ENCODE data around the gene CHP1. TPM values are rescaled to one million over a fixed set of nuclear protein-coding genes. Genes with fewer than 3 reads are reported as not detected.

The CHP1 gene
- total RNA-seq, 2 donors from 2014 or later, result 61.0 to 87.9 TPM

DNA sequence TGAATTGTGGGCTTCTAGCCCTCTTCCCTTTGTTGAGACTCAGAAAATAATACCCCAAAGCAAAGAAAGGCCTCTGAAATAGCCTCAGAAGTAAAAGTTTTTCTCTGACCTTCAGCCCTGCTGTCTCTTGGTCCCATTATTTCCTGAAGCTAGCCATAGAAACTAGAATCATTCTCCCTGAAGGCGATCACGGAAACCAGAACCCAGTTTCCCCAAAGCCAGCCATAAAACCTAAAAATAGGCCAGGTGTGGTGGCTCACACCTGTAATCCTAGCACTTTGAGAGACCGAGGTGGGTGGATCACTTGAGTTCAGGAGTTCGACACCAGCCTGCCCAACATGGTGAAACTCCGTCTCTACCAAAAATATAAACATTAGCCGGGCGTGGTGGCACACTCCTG lies 27.7 kb upstream of the CHP1 start:
- 92 to 93% methylated on average over 7 of the region's 7 CpGs for WGBS, 2 donors
- no peaks in the 10 kb centered on the region for H3K4me1 ChIP-seq
- H3K4me3 ChIP-seq, result no peak overlapping the region
- TF ChIP-seq, protein P1, sequence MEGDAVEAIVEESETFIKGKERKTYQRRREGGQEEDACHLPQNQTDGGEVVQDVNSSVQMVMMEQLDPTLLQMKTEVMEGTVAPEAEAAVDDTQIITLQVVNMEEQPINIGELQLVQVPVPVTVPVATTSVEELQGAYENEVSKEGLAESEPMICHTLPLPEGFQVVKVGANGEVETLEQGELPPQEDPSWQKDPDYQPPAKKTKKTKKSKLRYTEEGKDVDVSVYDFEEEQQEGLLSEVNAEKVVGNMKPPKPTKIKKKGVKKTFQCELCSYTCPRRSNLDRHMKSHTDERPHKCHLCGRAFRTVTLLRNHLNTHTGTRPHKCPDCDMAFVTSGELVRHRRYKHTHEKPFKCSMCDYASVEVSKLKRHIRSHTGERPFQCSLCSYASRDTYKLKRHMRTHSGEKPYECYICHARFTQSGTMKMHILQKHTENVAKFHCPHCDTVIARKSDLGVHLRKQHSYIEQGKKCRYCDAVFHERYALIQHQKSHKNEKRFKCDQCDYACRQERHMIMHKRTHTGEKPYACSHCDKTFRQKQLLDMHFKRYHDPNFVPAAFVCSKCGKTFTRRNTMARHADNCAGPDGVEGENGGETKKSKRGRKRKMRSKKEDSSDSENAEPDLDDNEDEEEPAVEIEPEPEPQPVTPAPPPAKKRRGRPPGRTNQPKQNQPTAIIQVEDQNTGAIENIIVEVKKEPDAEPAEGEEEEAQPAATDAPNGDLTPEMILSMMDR (IDR thresholded peaks at IDR 0.05), result no peak
- H3K27me3 ChIP-seq, result no peaks in the 10 kb centered on the region
- ATAC-seq, result no peak
- no peak overlapping the region for H3K27ac ChIP-seq
- intact Hi-C loops (cut with DNase I), result no loop called here
- DNase-seq, result no peak
- no peaks in the 10 kb centered on the region for H3K9me3 ChIP-seq
- no peaks in the 10 kb centered on the region for H3K36me3 ChIP-seq (replicated peaks in 1 of 2; ENCODE audit: insufficient read depth in 1 of 2, low read depth in 2 of 2)

DNA sequence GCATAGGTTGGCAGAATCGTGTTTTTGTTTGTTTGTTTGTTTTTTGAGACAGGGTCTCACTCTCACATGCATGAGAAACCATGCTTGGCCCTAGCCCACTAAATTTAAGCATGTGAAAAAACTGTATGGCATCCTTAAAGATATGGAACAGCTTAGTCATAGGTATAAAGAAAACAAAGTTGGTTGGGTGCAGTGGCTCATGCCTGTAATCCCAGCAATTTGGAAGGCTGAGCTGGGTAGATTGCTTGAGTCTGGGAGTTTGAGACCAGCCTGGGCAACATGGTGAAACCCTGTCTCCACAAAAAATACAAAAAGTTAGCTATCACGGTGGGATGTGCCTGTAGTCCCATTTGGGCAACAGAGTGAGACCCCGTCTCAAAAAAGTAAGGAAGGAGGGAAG lies 25.8 kb upstream of the CHP1 start:
- intact Hi-C loops (cut with DNase I), result no loop called here
- H3K36me3 ChIP-seq (replicated peaks in 1 of 2; ENCODE audit: insufficient read depth in 1 of 2, low read depth in 2 of 2), result no peaks in the 10 kb centered on the region
- 66 to 79% methylated on average over 3 of the region's 3 CpGs for WGBS, 2 donors
- TF ChIP-seq POLR2A (IDR thresholded peaks at IDR 0.05), result no peak
- TF ChIP-seq, protein P1 (IDR thresholded peaks at IDR 0.05), result no peak
- ATAC-seq (no peak), DNase-seq (no peak)
- H3K27ac ChIP-seq, result no peak overlapping the region
- H3K4me1 ChIP-seq, result no peaks in the 10 kb centered on the region
- H3K9me3 ChIP-seq, result no peaks in the 10 kb centered on the region
- no peaks in the 10 kb centered on the region for H3K27me3 ChIP-seq
- no peak overlapping the region for H3K4me3 ChIP-seq

DNA sequence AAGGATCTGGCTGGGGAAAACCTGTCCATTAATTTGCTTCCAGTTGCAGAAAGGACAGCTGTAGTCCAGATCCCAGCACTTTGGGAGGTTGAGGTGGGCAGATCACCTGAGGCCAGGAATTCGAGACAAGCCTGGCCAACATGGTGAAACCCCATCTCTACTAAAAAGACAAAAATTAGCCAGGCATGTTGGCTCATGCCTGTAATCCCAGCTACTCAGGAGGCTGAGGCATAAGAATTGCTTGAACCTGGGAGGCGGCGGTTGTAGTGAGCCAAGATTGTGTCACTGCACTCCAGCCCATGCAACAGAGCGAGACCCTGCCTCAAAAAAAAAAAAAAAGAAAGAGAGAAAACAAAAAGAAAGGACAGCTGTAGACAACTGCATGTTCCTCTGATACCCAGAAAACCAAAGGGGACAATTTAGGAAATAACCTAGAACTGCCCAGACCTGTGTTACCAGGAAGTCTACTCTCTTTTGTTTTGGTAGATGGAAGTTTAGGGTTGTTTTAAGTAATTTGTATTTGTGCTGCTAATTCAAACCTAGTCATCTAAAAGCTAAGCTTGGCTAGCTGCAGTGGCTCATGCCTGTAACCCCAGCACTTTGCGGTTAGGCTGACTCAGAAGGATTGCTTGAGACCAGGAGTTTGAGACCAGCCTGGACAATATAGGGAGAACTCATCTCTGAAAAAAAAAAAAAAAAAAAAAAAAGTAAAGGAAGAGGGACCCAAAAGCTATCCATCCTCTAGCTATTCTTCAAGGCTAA lies 23.2 kb upstream of the CHP1 start:
- TF ChIP-seq, protein P1 (IDR thresholded peaks at IDR 0.05), result no peak
- TF ChIP-seq POLR2A (IDR thresholded peaks at IDR 0.05), result no peak
- 90 to 92% methylated on average over 5 of the region's 5 CpGs for WGBS, 2 donors
- DNase-seq, result no peak

DNA sequence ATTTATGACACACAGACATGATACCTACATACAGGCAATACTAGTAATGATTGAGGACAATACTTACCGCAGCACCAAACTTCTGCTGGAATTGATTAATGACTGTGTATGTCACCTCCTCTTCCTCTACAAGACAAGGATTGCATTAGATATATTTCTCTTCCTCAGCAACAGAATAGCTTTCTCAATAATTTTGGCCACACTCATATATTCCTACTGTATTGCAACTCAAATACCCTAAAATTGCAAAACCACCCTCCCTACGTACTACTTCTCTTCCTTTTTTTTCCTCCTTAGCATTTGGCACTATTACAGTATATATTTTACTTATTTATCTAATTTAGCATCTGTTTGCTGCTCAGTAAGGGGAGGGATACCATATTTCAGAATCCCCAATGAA lies 15.4 kb upstream of the CHP1 start:
- no peaks in the 10 kb centered on the region for H3K9me3 ChIP-seq
- 62 to 75% methylated on average over 2 of the region's 2 CpGs for WGBS, 2 donors
- no peak for TF ChIP-seq POLR2A (IDR thresholded peaks at IDR 0.05)
- TF ChIP-seq, protein P1 (IDR thresholded peaks at IDR 0.05), result no peak
- no peak overlapping the region for H3K4me3 ChIP-seq
- ATAC-seq (no peak), DNase-seq (no peak)
- no peak overlapping the region for H3K27ac ChIP-seq
- peaks cover 0 to 5% of the 10 kb centered on the region in 2 donors for H3K27me3 ChIP-seq
- intact Hi-C loops (cut with DNase I), result no loop called here
- no peaks in the 10 kb centered on the region for H3K4me1 ChIP-seq
- H3K36me3 ChIP-seq (replicated peaks in 1 of 2; ENCODE audit: insufficient read depth in 1 of 2, low read depth in 2 of 2), result no peaks in the 10 kb centered on the region

More for the DNA sequence above, 23.2 kb upstream of the CHP1 start:
- intact Hi-C loops (cut with DNase I), result no loop called here
- Histone ChIP-seq H3K27ac (no peak overlapping the region), H3K27me3 (no peaks in the 10 kb centered on the region), H3K9me3 (no peaks in the 10 kb centered on the region), H3K36me3 (replicated peaks in 1 of 2; ENCODE audit: insufficient read depth in 1 of 2, low read depth in 2 of 2) (no peaks in the 10 kb centered on the region), H3K4me1 (no peaks in the 10 kb centered on the region), H3K4me3 (no peak overlapping the region)
- no peak for ATAC-seq

DNA sequence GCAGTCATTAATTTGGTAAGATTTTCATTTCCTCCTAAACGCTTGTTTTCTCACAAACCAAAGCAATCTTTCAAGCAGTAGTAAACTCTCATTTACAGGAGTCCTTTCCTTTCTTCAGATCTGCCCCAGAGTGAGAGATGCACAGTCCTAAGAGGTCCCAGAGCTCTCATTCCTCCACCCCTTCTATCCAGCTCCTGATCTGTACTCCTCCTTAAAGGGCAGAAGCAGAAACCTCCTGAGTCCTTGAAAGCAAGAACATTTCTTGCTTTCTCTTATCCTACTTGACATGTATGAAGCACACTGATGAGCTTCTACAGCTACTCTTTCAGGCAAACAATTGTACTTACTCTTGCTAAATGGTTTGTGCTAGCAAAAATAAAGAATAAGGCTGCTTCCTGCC lies 12.2 kb upstream of the CHP1 start:
- 38 to 54% methylated on average over 1 of the region's 1 CpG for WGBS, 2 donors
- ATAC-seq (no peak), DNase-seq (no peak)
- no peaks in the 10 kb centered on the region for H3K4me1 ChIP-seq
- peaks cover 0 to 5% of the 10 kb centered on the region in 2 donors for H3K27me3 ChIP-seq
- no peak overlapping the region for H3K4me3 ChIP-seq
- no peaks in the 10 kb centered on the region for H3K36me3 ChIP-seq (replicated peaks in 1 of 2; ENCODE audit: insufficient read depth in 1 of 2, low read depth in 2 of 2)
- TF ChIP-seq POLR2A (IDR thresholded peaks at IDR 0.05), result no peak
- TF ChIP-seq, protein P1 (IDR thresholded peaks at IDR 0.05), result no peak
- H3K9me3 ChIP-seq, result no peaks in the 10 kb centered on the region
- no peak overlapping the region for H3K27ac ChIP-seq
- intact Hi-C loops (cut with DNase I), result no loop called here

Measured in body of pancreas (tissue), 4 donors.